Osteoblast (primary cell): ENCODE data around the gene MFSD2A. TPM values are rescaled to one million over a fixed set of nuclear protein-coding genes. Genes with fewer than 3 reads are reported as not detected.

Experiments
- DNase-seq: peaks from one replicate; pipeline ENCODE4 v3.0.0; 2011; ENCODE audit warnings: low spot score, mixed read lengths; ENCODE audit not compliant: insufficient read length; ENCODE audit errors: missing footprints
- H2AFZ ChIP-seq: 2 replicates; pipeline ENCODE4 v1.6.0; 2011; ENCODE audit warnings: mild to moderate bottlenecking, low read length
- H3K27ac ChIP-seq: 2 replicates; pipeline ENCODE4 v1.5.1; 2011; ENCODE audit warnings: mild to moderate bottlenecking, low read depth, low read length, moderate library complexity
- H3K27me3 ChIP-seq: 2 replicates; pipeline ENCODE4 v1.6.0; 2012; ENCODE audit warnings: mild to moderate bottlenecking, control low read depth, inconsistent platforms, low read length, moderate library complexity; ENCODE audit not compliant: insufficient read depth
- H3K36me3 ChIP-seq: 2 replicates; pipeline ENCODE4 v1.5.1; 2011; ENCODE audit warnings: mild to moderate bottlenecking, low read length, control low read depth, moderate library complexity; ENCODE audit not compliant: insufficient read depth
- H3K4me1 ChIP-seq: 2 replicates; pipeline ENCODE4 v1.5.1; 2011; ENCODE audit warnings: mild to moderate bottlenecking, low read length, control low read depth, moderate library complexity; ENCODE audit not compliant: insufficient read depth
- H3K4me2 ChIP-seq: 2 replicates; pipeline ENCODE4 v1.6.0; 2011; ENCODE audit warnings: mild to moderate bottlenecking, low read length; ENCODE audit not compliant: insufficient read depth
- H3K4me3 ChIP-seq: fragments of 200-600 bp; sonication (generic); 3 replicates; pipeline ENCODE4 v1.5.1; 2012; ENCODE audit warnings: mild to moderate bottlenecking, low read length, inconsistent platforms; ENCODE audit not compliant: insufficient read depth
- H3K79me2 ChIP-seq: 2 replicates; pipeline ENCODE4 v1.6.0; 2012; ENCODE audit warnings: mild to moderate bottlenecking, low read length, control low read depth, inconsistent platforms; ENCODE audit not compliant: insufficient read depth
- H3K9me3 ChIP-seq: 2 replicates; pipeline ENCODE4 v1.5.1; 2011; ENCODE audit warnings: low read depth, low read length, control low read depth
- H4K20me1 ChIP-seq: 2 replicates; pipeline ENCODE4 v1.6.0; 2012; ENCODE audit warnings: mild to moderate bottlenecking, low read length, control low read depth; ENCODE audit not compliant: insufficient read depth
- total RNA-seq: library from RNA; depleted of rRNA; stranded (reverse); fragments of >200 nt; gene quantifications from 2 replicates; pipeline ENCODE4 v1.2.3, GENCODE V29; 2012
- TF ChIP-seq, protein P1 (sequence below): IDR thresholded peaks from 2 replicates; pipeline ENCODE4 v1.5.1; 2011; ENCODE audit warnings: mild to moderate bottlenecking, low read depth, low read length, moderate library complexity; ENCODE audit errors: extremely low read depth

The MFSD2A gene
- total RNA-seq, 1 donor = 3.6 TPM

DNA sequence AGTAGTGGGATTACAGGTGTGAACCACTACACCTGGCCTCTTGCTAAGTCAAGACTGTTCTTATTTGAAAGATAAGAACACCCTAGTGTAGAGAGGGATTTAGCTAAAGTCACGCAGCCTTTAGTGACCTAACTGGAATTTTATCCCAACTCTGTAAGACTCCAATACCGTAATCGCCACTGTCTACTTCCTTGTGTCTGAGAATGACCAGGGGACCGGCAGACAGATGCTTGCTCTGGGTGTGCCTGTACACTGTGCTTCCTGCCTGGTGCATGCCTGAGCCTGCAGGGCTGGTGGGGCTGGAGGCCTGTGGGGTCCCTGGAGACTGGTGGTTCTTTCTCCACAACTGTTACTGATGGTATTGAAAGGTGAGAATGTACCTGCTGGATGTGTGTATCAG lies 15.3 kb downstream of the MFSD2A start:
- H3K36me3 ChIP-seq = peaks cover 32% of the 10 kb centered on the region
- no peak overlapping the region for H3K27ac ChIP-seq
- TF ChIP-seq, protein P1, sequence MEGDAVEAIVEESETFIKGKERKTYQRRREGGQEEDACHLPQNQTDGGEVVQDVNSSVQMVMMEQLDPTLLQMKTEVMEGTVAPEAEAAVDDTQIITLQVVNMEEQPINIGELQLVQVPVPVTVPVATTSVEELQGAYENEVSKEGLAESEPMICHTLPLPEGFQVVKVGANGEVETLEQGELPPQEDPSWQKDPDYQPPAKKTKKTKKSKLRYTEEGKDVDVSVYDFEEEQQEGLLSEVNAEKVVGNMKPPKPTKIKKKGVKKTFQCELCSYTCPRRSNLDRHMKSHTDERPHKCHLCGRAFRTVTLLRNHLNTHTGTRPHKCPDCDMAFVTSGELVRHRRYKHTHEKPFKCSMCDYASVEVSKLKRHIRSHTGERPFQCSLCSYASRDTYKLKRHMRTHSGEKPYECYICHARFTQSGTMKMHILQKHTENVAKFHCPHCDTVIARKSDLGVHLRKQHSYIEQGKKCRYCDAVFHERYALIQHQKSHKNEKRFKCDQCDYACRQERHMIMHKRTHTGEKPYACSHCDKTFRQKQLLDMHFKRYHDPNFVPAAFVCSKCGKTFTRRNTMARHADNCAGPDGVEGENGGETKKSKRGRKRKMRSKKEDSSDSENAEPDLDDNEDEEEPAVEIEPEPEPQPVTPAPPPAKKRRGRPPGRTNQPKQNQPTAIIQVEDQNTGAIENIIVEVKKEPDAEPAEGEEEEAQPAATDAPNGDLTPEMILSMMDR = no peak

DNA sequence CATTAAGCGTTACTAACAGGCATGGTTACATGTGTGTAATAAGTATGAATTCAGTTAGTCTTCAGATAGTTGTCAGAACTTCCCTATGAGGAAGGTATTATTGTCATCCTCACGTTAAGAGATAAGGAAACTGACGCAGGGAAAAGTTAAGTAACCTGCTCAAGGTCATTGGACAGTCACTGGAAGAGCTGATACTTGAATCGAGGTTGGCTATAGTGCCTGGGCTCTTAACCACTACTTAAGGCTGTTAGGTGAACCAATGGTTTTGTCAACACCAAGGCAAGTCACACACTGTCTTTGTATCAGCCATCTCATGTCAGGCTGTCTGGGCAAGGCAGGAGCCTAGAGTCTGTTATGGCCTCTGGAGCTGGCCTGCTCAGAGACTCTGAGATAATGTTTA lies 16.2 kb downstream of the MFSD2A start:
- Histone ChIP-seq H2AFZ (no peak overlapping the region), H3K79me2 (no peaks in the 10 kb centered on the region)
- TF ChIP-seq, protein P1 = no peak

More for the DNA sequence above, 15.3 kb downstream of the MFSD2A start:
- Histone ChIP-seq H3K4me2 (no peak overlapping the region), H3K9me3 (no peaks in the 10 kb centered on the region), H3K4me1 (peaks cover 3% of the 10 kb centered on the region), H3K4me3 (no peak overlapping the region), H2AFZ (no peak overlapping the region), H3K79me2 (no peaks in the 10 kb centered on the region), H3K27me3 (no peaks in the 10 kb centered on the region), H4K20me1 (no peaks in the 10 kb centered on the region)
- DNase-seq = no peak

GRCh38 chr1:39973503-39974135 lies 18.7 kb downstream of the MFSD2A start:
- H3K4me1 ChIP-seq = peaks cover 3% of the 10 kb centered on the region
- H3K4me2 ChIP-seq = peak overlapping the region; percentile 45
- peaks cover 11% of the 10 kb centered on the region for H3K36me3 ChIP-seq
- peak; percentile 93 for DNase-seq
- peak overlapping the region; percentile 62 for H2AFZ ChIP-seq
- TF ChIP-seq, protein P1 = peak; percentile 98
- no peak overlapping the region for H3K27ac ChIP-seq
- no peaks in the 10 kb centered on the region for H4K20me1 ChIP-seq
- no peaks in the 10 kb centered on the region for H3K79me2 ChIP-seq
- no peaks in the 10 kb centered on the region for H3K27me3 ChIP-seq
- H3K4me3 ChIP-seq = no peak overlapping the region
- H3K9me3 ChIP-seq = no peaks in the 10 kb centered on the region

More for the DNA sequence above, 16.2 kb downstream of the MFSD2A start:
- DNase-seq = no peak
- Histone ChIP-seq H3K27ac (no peak overlapping the region), H3K4me1 (peaks cover 3% of the 10 kb centered on the region), H3K9me3 (no peaks in the 10 kb centered on the region), H3K36me3 (peaks cover 24% of the 10 kb centered on the region), H4K20me1 (no peaks in the 10 kb centered on the region), H3K4me2 (no peak overlapping the region), H3K4me3 (no peak overlapping the region), H3K27me3 (no peaks in the 10 kb centered on the region)

DNA sequence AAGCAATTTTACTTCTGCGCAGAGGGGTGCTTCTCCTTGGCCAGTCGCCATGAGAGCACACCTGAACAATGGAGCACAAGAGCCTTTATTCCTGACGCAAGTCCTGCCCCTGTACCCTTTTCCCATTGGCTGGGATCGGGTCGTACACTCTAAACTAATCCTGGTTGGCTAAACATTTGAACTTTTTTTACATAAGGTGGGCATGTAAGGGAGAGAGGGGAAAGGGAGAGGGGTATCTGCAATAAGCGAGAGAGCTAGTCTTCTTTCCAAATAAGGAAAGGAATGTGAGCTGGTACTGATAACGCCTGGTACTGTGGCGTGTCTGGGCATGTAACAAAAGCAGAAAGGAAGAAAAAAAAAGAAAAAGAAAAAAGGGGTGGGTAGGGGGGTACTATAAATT lies 21.8 kb downstream of the MFSD2A start:
- no peaks in the 10 kb centered on the region for H3K27me3 ChIP-seq
- H2AFZ ChIP-seq = peak overlapping the region; percentile 15
- no peaks in the 10 kb centered on the region for H3K9me3 ChIP-seq
- TF ChIP-seq, protein P1 = no peak
- H3K79me2 ChIP-seq = no peaks in the 10 kb centered on the region
- no peaks in the 10 kb centered on the region for H3K36me3 ChIP-seq
- no peak overlapping the region for H3K27ac ChIP-seq
- H4K20me1 ChIP-seq = no peaks in the 10 kb centered on the region
- DNase-seq = no peak
- H3K4me2 ChIP-seq = no peak overlapping the region
- H3K4me1 ChIP-seq = peaks cover 3% of the 10 kb centered on the region
- H3K4me3 ChIP-seq = no peak overlapping the region
